GM04503 (cell line): ENCODE data around the gene COL11A2.
A peak's percentile ranks its signal among the peaks of the same experiment; 100 is the strongest.
"Not testable (repeated sequence)": the region's sequence is repeated elsewhere in the genome, so short reads cannot be mapped to it uniquely, and the experiment has no call there.

Source experiments
- DNase-seq: peaks from one replicate; pipeline ENCODE4 v3.0.0-alpha.2; 2012; ENCODE audit warnings: low read depth

COL11A2 gene

GRCh38 chr6:33192105-33192646 is at the start of gene COL11A2:
TSS of gene COL11A2 (minus strand) at chr6:33192467. CDS start at chr6:33192240, 227 bp downstream.
- DNase-seq, result no peak

GRCh38 chr6:33241968-33242367 is 49.7 kb upstream of the COL11A2 start:
- DNase-seq, result no peak

GRCh38 chr6:33237741-33238140 is 45.5 kb upstream of the COL11A2 start:
- no peak for DNase-seq

GRCh38 chr6:33236852-33237251 is 44.6 kb upstream of the COL11A2 start:
- no peak for DNase-seq

GRCh38 chr6:33236328-33236727 is 44.1 kb upstream of the COL11A2 start:
- no peak for DNase-seq

- no peak for DNase-seq
These were observed 43.0 kb upstream of the COL11A2 start for GRCh38 chr6:33235221-33235634.

- not testable (repeated sequence) for DNase-seq
These were observed 34.3 kb upstream of the COL11A2 start for GRCh38 chr6:33226503-33227120.

- no peak for DNase-seq
These were observed 25.4 kb upstream of the COL11A2 start for GRCh38 chr6:33217681-33218080.

- DNase-seq, result no peak
These were observed 25.0 kb upstream of the COL11A2 start for GRCh38 chr6:33217246-33217645.

- no peak for DNase-seq
These were observed 23.9 kb upstream of the COL11A2 start for GRCh38 chr6:33216117-33216649.

- no peak for DNase-seq
These were observed 23.2 kb upstream of the COL11A2 start for GRCh38 chr6:33215271-33216116.

GRCh38 chr6:33213989-33214335 is 21.7 kb upstream of the COL11A2 start:
- no peak for DNase-seq

- DNase-seq, result no peak
These were observed 21.1 kb upstream of the COL11A2 start for GRCh38 chr6:33213166-33213988.

GRCh38 chr6:33212857-33213165 is 20.5 kb upstream of the COL11A2 start:
- DNase-seq, result no peak

- DNase-seq, result no peak
These were observed 19.6 kb upstream of the COL11A2 start for GRCh38 chr6:33211666-33212422.

GRCh38 chr6:33211136-33211535 is 18.9 kb upstream of the COL11A2 start:
- DNase-seq, result no peak

- DNase-seq, result no peak
These were observed 17.6 kb upstream of the COL11A2 start for GRCh38 chr6:33209856-33210255.

GRCh38 chr6:33208091-33208967 is 16.1 kb upstream of the COL11A2 start, which contains the start of gene RING1:
TSS of gene RING1 (plus strand) at chr6:33208500. CDS start at chr6:33208823, 323 bp downstream.
- peak; percentile 27 for DNase-seq

GRCh38 chr6:33207552-33208090 is 15.4 kb upstream of the COL11A2 start:
- DNase-seq, result no peak
